ENCODE data around the gene CSN3.

The CSN3 gene

GRCh38 chr4:70298051-70298450, 55.7 kb downstream of the CSN3 start:
- DNase-seq, result no peak

- DNase-seq, result no peak
Measured at GRCh38 chr4:70299643-70300042, 57.2 kb downstream of the CSN3 start.

GRCh38 chr4:70300215-70300614, 57.8 kb downstream of the CSN3 start:
- no peak for DNase-seq

Measured in hematopoietic multipotent progenitor cell treated with erythropoietin and hydrocortisone succinate and interleukin-3 and kit ligand, for 4 days (in vitro differentiated cells).